GM21528 (cell line): Measurements from ENCODE around the gene UBN2.
"Not testable (repeated sequence)": the region's sequence is repeated elsewhere in the genome, so short reads cannot be mapped to it uniquely, and the experiment has no call there.

ENCODE experiments used
- ATAC-seq: cut with Tn5 transposase; IDR thresholded peaks from one replicate; pipeline ENCODE4 v1.9.1; 2021; ENCODE audit warnings: mild to moderate bottlenecking, moderate library complexity; ENCODE audit not compliant: unreplicated experiment, low FRiP score

The UBN2 gene

GRCh38 chr7:139293534-139293933 is 62.5 kb downstream of the UBN2 start:
- ATAC-seq = no peak

- ATAC-seq = no peak
Observed at GRCh38 chr7:139294241-139294640, 63.2 kb downstream of the UBN2 start.

- ATAC-seq = no peak
Observed at GRCh38 chr7:139294951-139295575, 64.0 kb downstream of the UBN2 start.

GRCh38 chr7:139297795-139298194 is 66.8 kb downstream of the UBN2 start:
- no peak for ATAC-seq

GRCh38 chr7:139299296-139299695 is 68.3 kb downstream of the UBN2 start:
- ATAC-seq = no peak

- ATAC-seq = no peak
Observed at GRCh38 chr7:139300390-139300789, 69.4 kb downstream of the UBN2 start.

- no peak for ATAC-seq
Observed at GRCh38 chr7:139304517-139304916, 73.5 kb downstream of the UBN2 start.

- ATAC-seq = no peak
Observed at GRCh38 chr7:139317939-139318505, 87.0 kb downstream of the UBN2 start.

- no peak for ATAC-seq
Observed at GRCh38 chr7:139321071-139321745, 90.2 kb downstream of the UBN2 start.

GRCh38 chr7:139324709-139325108 is 93.7 kb downstream of the UBN2 start:
- ATAC-seq = not testable (repeated sequence)

GRCh38 chr7:139328375-139328774 is 97.3 kb downstream of the UBN2 start:
- no peak for ATAC-seq

- ATAC-seq = no peak
Observed at GRCh38 chr7:139329119-139329518, 98.1 kb downstream of the UBN2 start.

- no peak for ATAC-seq
Observed at GRCh38 chr7:139330333-139331030, 99.4 kb downstream of the UBN2 start.

- ATAC-seq = no peak
Observed at GRCh38 chr7:139332697-139333359, 101.8 kb downstream of the UBN2 start.

- not testable (repeated sequence) for ATAC-seq
Observed at GRCh38 chr7:139333443-139333842, 102.4 kb downstream of the UBN2 start.

- ATAC-seq = no peak
Observed at GRCh38 chr7:139334399-139335150, 103.5 kb downstream of the UBN2 start.

- no peak for ATAC-seq
Observed at GRCh38 chr7:139339025-139339424, 108.0 kb downstream of the UBN2 start.

- no peak for ATAC-seq
Observed at GRCh38 chr7:139339698-139340036, 108.6 kb downstream of the UBN2 start.

- ATAC-seq = peak; percentile 86
Observed at GRCh38 chr7:139340037-139340807, 109.2 kb downstream of the UBN2 start.

GRCh38 chr7:139340808-139341057 is 109.7 kb downstream of the UBN2 start:
- peak; percentile 18 for ATAC-seq
